ENCODE measurements around the gene SYTL3.
"Not testable (repeated sequence)": the region's sequence is repeated elsewhere in the genome, so short reads cannot be mapped to it uniquely, and the experiment has no call there.

The SYTL3 gene

GRCh38 chr6:158662607-158662953 lies 12.7 kb downstream of the SYTL3 start:
- H3K4me3 ChIP-seq (ENCODE audit: low read depth in 1 of 5, low read length in 5 of 5), result peak overlapping the region in 4 of 5 donors; percentile 52 to 72 (median 58)
- peak overlapping the region in 2 of 5 donors; percentile 13 to 60 for H3K9ac ChIP-seq (ENCODE audit: low read length in 5 of 5)
- no peak overlapping the region for H3K27ac ChIP-seq (ENCODE audit: low read depth, low read length)
- H3K36me3 ChIP-seq (ENCODE audit: control insufficient read depth in 5 of 5, insufficient read depth in 5 of 5, low read length in 5 of 5), result no peaks in the 10 kb centered on the region
- H3K27me3 ChIP-seq (ENCODE audit: control insufficient read depth in 5 of 5, insufficient read depth in 4 of 5, low read length in 5 of 5), result no peaks in the 10 kb centered on the region
- H3K4me1 ChIP-seq (ENCODE audit: control insufficient read depth in 5 of 5, insufficient read depth in 5 of 5, low read length in 5 of 5), result peaks cover 0 to 45% (median 31%) of the 10 kb centered on the region in 5 donors
- H3K9me3 ChIP-seq (ENCODE audit: control insufficient read depth in 5 of 5, low read length in 5 of 5), result no peaks in the 10 kb centered on the region

GRCh38 chr6:158662954-158663624 lies 13.2 kb downstream of the SYTL3 start:
- Histone ChIP-seq H3K27ac (ENCODE audit: low read depth, low read length) (no peak overlapping the region), H3K36me3 (ENCODE audit: control insufficient read depth in 5 of 5, insufficient read depth in 5 of 5, low read length in 5 of 5) (no peaks in the 10 kb centered on the region), H3K9me3 (ENCODE audit: control insufficient read depth in 5 of 5, low read length in 5 of 5) (no peaks in the 10 kb centered on the region), H3K9ac (ENCODE audit: low read length in 5 of 5) (peak overlapping the region in 4 of 5 donors; percentile 13 to 60 (median 48)), H3K4me3 (ENCODE audit: low read depth in 1 of 5, low read length in 5 of 5) (peak overlapping the region; percentile 39 to 72 (median 55)), H3K4me1 (ENCODE audit: control insufficient read depth in 5 of 5, insufficient read depth in 5 of 5, low read length in 5 of 5) (peaks cover 0 to 50% (median 36%) of the 10 kb centered on the region in 5 donors), H3K27me3 (ENCODE audit: control insufficient read depth in 5 of 5, insufficient read depth in 4 of 5, low read length in 5 of 5) (no peaks in the 10 kb centered on the region)

- H3K9ac ChIP-seq (ENCODE audit: low read length in 5 of 5), result peak overlapping the region in 2 of 5 donors; percentile 37 to 41
- no peaks in the 10 kb centered on the region for H3K27me3 ChIP-seq (ENCODE audit: control insufficient read depth in 5 of 5, insufficient read depth in 4 of 5, low read length in 5 of 5)
- no peaks in the 10 kb centered on the region for H3K9me3 ChIP-seq (ENCODE audit: control insufficient read depth in 5 of 5, low read length in 5 of 5)
- H3K36me3 ChIP-seq (ENCODE audit: control insufficient read depth in 5 of 5, insufficient read depth in 5 of 5, low read length in 5 of 5), result no peaks in the 10 kb centered on the region
- peaks cover 0 to 51% (median 39%) of the 10 kb centered on the region in 5 donors for H3K4me1 ChIP-seq (ENCODE audit: control insufficient read depth in 5 of 5, insufficient read depth in 5 of 5, low read length in 5 of 5)
- H3K4me3 ChIP-seq (ENCODE audit: low read depth in 1 of 5, low read length in 5 of 5), result peak overlapping the region; percentile 39 to 72 (median 55)
- peak overlapping the region; percentile 22 for H3K27ac ChIP-seq (ENCODE audit: low read depth, low read length)
Observed at GRCh38 chr6:158663625-158664165, 13.8 kb downstream of the SYTL3 start.

- Histone ChIP-seq H3K9me3 (ENCODE audit: control insufficient read depth in 5 of 5, low read length in 5 of 5) (no peaks in the 10 kb centered on the region), H3K27ac (ENCODE audit: low read depth, low read length) (no peak overlapping the region), H3K4me3 (ENCODE audit: low read depth in 1 of 5, low read length in 5 of 5) (no peak overlapping the region), H3K36me3 (ENCODE audit: control insufficient read depth in 5 of 5, insufficient read depth in 5 of 5, low read length in 5 of 5) (no peaks in the 10 kb centered on the region), H3K4me1 (ENCODE audit: control insufficient read depth in 5 of 5, insufficient read depth in 5 of 5, low read length in 5 of 5) (peaks cover 0 to 60% (median 45%) of the 10 kb centered on the region in 5 donors), H3K9ac (ENCODE audit: low read length in 5 of 5) (no peak overlapping the region), H3K27me3 (ENCODE audit: control insufficient read depth in 5 of 5, insufficient read depth in 4 of 5, low read length in 5 of 5) (no peaks in the 10 kb centered on the region)
Observed at GRCh38 chr6:158665332-158665731, 15.5 kb downstream of the SYTL3 start.

GRCh38 chr6:158666628-158667359 lies 16.9 kb downstream of the SYTL3 start:
- H3K9ac ChIP-seq (ENCODE audit: low read length in 5 of 5), result no peak overlapping the region
- H3K36me3 ChIP-seq (ENCODE audit: control insufficient read depth in 5 of 5, insufficient read depth in 5 of 5, low read length in 5 of 5), result no peaks in the 10 kb centered on the region
- no peaks in the 10 kb centered on the region for H3K9me3 ChIP-seq (ENCODE audit: control insufficient read depth in 5 of 5, low read length in 5 of 5)
- no peaks in the 10 kb centered on the region for H3K27me3 ChIP-seq (ENCODE audit: control insufficient read depth in 5 of 5, insufficient read depth in 4 of 5, low read length in 5 of 5)
- H3K4me3 ChIP-seq (ENCODE audit: low read depth in 1 of 5, low read length in 5 of 5), result peak overlapping the region in 1 of 5 donors; percentile 38
- peaks cover 0 to 57% (median 43%) of the 10 kb centered on the region in 5 donors for H3K4me1 ChIP-seq (ENCODE audit: control insufficient read depth in 5 of 5, insufficient read depth in 5 of 5, low read length in 5 of 5)
- peak overlapping the region; percentile 64 for H3K27ac ChIP-seq (ENCODE audit: low read depth, low read length)

- H3K4me3 ChIP-seq (ENCODE audit: low read depth in 1 of 5, low read length in 5 of 5), result no peak overlapping the region
- H3K4me1 ChIP-seq (ENCODE audit: control insufficient read depth in 5 of 5, insufficient read depth in 5 of 5, low read length in 5 of 5), result peaks cover 0 to 53% (median 43%) of the 10 kb centered on the region in 5 donors
- peak overlapping the region in 1 of 5 donors; percentile 5 for H3K9ac ChIP-seq (ENCODE audit: low read length in 5 of 5)
- no peaks in the 10 kb centered on the region for H3K9me3 ChIP-seq (ENCODE audit: control insufficient read depth in 5 of 5, low read length in 5 of 5)
- H3K27ac ChIP-seq (ENCODE audit: low read depth, low read length), result peak overlapping the region; percentile 64
- no peaks in the 10 kb centered on the region for H3K36me3 ChIP-seq (ENCODE audit: control insufficient read depth in 5 of 5, insufficient read depth in 5 of 5, low read length in 5 of 5)
- H3K27me3 ChIP-seq (ENCODE audit: control insufficient read depth in 5 of 5, insufficient read depth in 4 of 5, low read length in 5 of 5), result no peaks in the 10 kb centered on the region
Observed at GRCh38 chr6:158667360-158667981, 17.6 kb downstream of the SYTL3 start.

GRCh38 chr6:158668707-158669103 lies 18.9 kb downstream of the SYTL3 start:
- peak overlapping the region; percentile 35 for H3K27ac ChIP-seq (ENCODE audit: low read depth, low read length)
- no peak overlapping the region for H3K4me3 ChIP-seq (ENCODE audit: low read depth in 1 of 5, low read length in 5 of 5)
- no peak overlapping the region for H3K9ac ChIP-seq (ENCODE audit: low read length in 5 of 5)
- H3K4me1 ChIP-seq (ENCODE audit: control insufficient read depth in 5 of 5, insufficient read depth in 5 of 5, low read length in 5 of 5), result peaks cover 0 to 42% (median 30%) of the 10 kb centered on the region in 5 donors
- H3K9me3 ChIP-seq (ENCODE audit: control insufficient read depth in 5 of 5, low read length in 5 of 5), result no peaks in the 10 kb centered on the region
- H3K27me3 ChIP-seq (ENCODE audit: control insufficient read depth in 5 of 5, insufficient read depth in 4 of 5, low read length in 5 of 5), result no peaks in the 10 kb centered on the region
- no peaks in the 10 kb centered on the region for H3K36me3 ChIP-seq (ENCODE audit: control insufficient read depth in 5 of 5, insufficient read depth in 5 of 5, low read length in 5 of 5)

GRCh38 chr6:158669145-158670035 lies 19.5 kb downstream of the SYTL3 start:
- Histone ChIP-seq H3K9ac (ENCODE audit: low read length in 5 of 5) (no peak overlapping the region), H3K4me3 (ENCODE audit: low read depth in 1 of 5, low read length in 5 of 5) (no peak overlapping the region), H3K4me1 (ENCODE audit: control insufficient read depth in 5 of 5, insufficient read depth in 5 of 5, low read length in 5 of 5) (peaks cover 0 to 39% (median 30%) of the 10 kb centered on the region in 5 donors), H3K9me3 (ENCODE audit: control insufficient read depth in 5 of 5, low read length in 5 of 5) (no peaks in the 10 kb centered on the region), H3K27me3 (ENCODE audit: control insufficient read depth in 5 of 5, insufficient read depth in 4 of 5, low read length in 5 of 5) (no peaks in the 10 kb centered on the region), H3K27ac (ENCODE audit: low read depth, low read length) (peak overlapping the region; percentile 45), H3K36me3 (ENCODE audit: control insufficient read depth in 5 of 5, insufficient read depth in 5 of 5, low read length in 5 of 5) (no peaks in the 10 kb centered on the region)

- H3K9ac ChIP-seq (ENCODE audit: low read length in 5 of 5); H3K27me3 ChIP-seq (ENCODE audit: control insufficient read depth in 5 of 5, insufficient read depth in 4 of 5, low read length in 5 of 5); H3K9me3 ChIP-seq (ENCODE audit: control insufficient read depth in 5 of 5, low read length in 5 of 5); H3K36me3 ChIP-seq (ENCODE audit: control insufficient read depth in 5 of 5, insufficient read depth in 5 of 5, low read length in 5 of 5); H3K4me3 ChIP-seq (ENCODE audit: low read depth in 1 of 5, low read length in 5 of 5); H3K27ac ChIP-seq (ENCODE audit: low read depth, low read length): not testable (repeated sequence)
- H3K4me1 ChIP-seq (ENCODE audit: control insufficient read depth in 5 of 5, insufficient read depth in 5 of 5, low read length in 5 of 5), result peaks cover 0 to 28% (median 19%) of the 10 kb centered on the region in 5 donors
Observed at GRCh38 chr6:158672119-158672518, 22.3 kb downstream of the SYTL3 start.

Measured in subcutaneous abdominal adipose tissue (tissue), 5 donors.